Neutrophil (primary cell): Measurements from ENCODE around the gene HLA-F.

Source experiments
- H3K27ac ChIP-seq: fragments of 200-600 bp; sonication (generic); 2 replicates; pipeline ENCODE4 v1.5.1; 2016; ENCODE audit warnings: mild to moderate bottlenecking, moderate library complexity
- H3K27me3 ChIP-seq: fragments of 200-600 bp; sonication (generic); 2 replicates; pipeline ENCODE4 v1.6.0; 2016; ENCODE audit warnings: mild to moderate bottlenecking
- H3K36me3 ChIP-seq: fragments of 200-600 bp; sonication (generic); 2 replicates; pipeline ENCODE4 v1.5.1; 2017
- H3K4me1 ChIP-seq, 2 experiments: fragments of 200-600 bp in 1 of 2; sonication (generic) in 1 of 2; 1 replicate in 1 of 2; 2 replicates in 1 of 2; pipeline versions ENCODE4 v1.5.1 to v1.6.1; 2013 to 2016; ENCODE audit warnings: low read depth in 1 of 2, low read length in 1 of 2, mild to moderate bottlenecking in 1 of 2, moderate library complexity in 1 of 2; ENCODE audit not compliant: control insufficient read depth in 1 of 2, insufficient read depth in 1 of 2
- H3K4me3 ChIP-seq, 2 experiments: fragments of 200-600 bp in 1 of 2; sonication (generic) in 1 of 2; 1 replicate in 1 of 2; 2 replicates in 1 of 2; pipeline ENCODE4 v1.5.1; 2013 to 2016; ENCODE audit warnings: low read depth in 1 of 2, low read length in 1 of 2, mild to moderate bottlenecking in 1 of 2, moderate library complexity in 1 of 2
- H3K9me3 ChIP-seq: fragments of 200-600 bp; sonication (generic); 2 replicates; pipeline ENCODE4 v1.5.1; 2016
- TF ChIP-seq, protein P1 (sequence below): fragments of 200-600 bp; sonication (generic); IDR thresholded peaks from 2 replicates; pipeline ENCODE4 v1.5.1; 2016; ENCODE audit warnings: antibody characterized with exemption

The HLA-F gene

DNA sequence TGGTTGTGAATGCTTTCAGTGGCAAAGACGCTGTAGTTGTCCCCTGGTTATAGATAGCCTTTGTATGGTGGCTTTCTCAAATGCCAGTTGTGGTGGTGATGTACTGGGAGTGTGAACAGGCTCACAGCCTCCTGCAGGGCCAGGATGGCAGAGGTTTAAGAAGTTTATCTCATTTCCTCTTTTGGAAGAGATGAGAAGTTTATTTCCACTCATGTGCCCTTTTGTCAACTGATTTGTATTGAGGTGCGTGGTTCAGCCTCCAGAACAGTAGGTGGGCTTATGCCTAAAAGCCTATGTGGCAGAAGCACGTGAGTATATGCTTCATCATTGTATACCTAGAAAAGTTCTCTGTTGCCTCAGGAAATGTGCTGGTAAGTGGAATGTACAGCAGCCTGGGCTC lies 28.6 kb upstream of the HLA-F start:
- Histone ChIP-seq H3K27ac (no peak overlapping the region), H3K4me3 (no peak overlapping the region), H3K27me3 (peaks cover 23% of the 10 kb centered on the region), H3K36me3 (no peaks in the 10 kb centered on the region), H3K4me1 (no peaks in the 10 kb centered on the region), H3K9me3 (no peaks in the 10 kb centered on the region)
- TF ChIP-seq, protein P1, sequence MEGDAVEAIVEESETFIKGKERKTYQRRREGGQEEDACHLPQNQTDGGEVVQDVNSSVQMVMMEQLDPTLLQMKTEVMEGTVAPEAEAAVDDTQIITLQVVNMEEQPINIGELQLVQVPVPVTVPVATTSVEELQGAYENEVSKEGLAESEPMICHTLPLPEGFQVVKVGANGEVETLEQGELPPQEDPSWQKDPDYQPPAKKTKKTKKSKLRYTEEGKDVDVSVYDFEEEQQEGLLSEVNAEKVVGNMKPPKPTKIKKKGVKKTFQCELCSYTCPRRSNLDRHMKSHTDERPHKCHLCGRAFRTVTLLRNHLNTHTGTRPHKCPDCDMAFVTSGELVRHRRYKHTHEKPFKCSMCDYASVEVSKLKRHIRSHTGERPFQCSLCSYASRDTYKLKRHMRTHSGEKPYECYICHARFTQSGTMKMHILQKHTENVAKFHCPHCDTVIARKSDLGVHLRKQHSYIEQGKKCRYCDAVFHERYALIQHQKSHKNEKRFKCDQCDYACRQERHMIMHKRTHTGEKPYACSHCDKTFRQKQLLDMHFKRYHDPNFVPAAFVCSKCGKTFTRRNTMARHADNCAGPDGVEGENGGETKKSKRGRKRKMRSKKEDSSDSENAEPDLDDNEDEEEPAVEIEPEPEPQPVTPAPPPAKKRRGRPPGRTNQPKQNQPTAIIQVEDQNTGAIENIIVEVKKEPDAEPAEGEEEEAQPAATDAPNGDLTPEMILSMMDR = no peak

DNA sequence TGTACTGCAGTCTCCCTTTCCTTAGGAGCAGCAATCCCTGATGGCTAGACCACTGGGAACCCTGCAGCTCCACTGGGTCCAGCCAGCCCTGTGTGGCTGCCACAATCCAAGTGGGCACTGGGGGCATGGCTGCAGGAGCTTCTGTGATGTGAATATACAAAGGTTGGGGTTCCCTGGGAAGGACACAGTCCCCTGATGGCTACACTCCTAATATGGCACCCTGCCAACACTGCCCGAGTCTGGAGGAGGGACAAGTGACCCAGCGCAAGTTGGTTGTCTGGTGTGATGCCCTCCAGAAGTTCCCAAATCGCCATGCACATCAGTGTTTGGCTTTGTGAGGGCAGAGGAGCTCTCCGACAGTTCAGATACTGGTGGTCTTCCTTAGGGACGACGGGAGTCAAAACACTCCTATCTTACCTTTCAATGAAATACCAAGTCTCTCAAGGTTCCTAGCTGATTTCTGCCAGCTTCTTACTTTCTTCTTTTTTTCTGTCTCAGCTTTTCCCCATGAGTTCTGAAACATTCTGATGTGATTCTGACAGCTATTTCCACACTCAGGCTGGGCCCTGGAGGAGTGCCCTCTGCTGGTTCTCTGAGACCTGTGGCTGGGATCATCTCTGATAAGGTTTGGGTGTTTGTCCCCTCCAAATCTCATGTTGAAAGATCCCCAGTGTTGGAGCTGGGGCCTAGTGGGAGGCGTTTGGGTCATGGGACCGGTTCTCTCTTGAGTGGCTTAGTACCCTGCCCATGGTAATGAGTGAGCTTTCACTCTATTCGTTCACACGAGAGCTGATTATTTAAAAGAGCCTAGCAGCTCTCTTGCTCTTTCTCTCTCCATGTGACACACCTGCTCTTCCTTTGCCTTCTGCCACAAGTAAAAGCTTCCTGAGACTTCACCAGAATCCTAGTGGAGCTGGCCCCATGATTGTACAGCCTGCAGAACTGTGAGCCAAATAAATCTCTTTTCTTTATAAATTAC lies 26.8 kb upstream of the HLA-F start:
- Histone ChIP-seq H3K4me1 (no peaks in the 10 kb centered on the region), H3K27me3 (peaks cover 39% of the 10 kb centered on the region), H3K4me3 (no peak overlapping the region), H3K9me3 (no peaks in the 10 kb centered on the region), H3K36me3 (no peaks in the 10 kb centered on the region), H3K27ac (no peak overlapping the region)
- TF ChIP-seq, protein P1 = no peak

DNA sequence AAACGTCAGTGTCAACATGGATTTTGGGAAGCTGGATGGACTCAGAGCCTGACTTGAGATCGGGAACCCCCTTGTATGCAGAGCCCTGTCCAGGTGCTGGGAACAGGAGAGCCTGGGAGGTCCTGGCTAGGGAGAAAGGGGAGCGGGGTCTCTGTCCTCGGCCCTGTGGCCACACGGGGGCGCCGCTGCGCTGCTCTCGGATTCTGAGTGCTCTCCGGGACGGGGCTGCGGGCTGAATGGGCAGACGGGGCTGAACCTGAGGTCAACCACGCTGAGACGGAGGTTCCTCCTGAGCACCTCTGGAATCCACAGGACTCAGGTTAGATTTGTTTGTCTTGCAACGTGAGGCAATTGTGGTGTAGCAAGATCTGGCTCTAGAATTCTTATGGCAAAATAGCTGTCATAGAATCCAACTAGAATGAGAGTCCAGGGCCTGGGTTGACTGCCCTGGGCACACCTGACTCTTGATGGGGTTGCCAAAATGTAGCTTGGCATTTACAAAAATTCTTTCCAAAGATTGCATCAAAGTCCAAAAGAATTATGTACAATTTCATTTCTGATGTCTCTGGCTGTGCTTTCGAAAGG lies 20.6 kb upstream of the HLA-F start:
- Histone ChIP-seq H3K27ac (no peak overlapping the region), H3K27me3 (peaks cover 80% of the 10 kb centered on the region), H3K4me3 (no peak overlapping the region), H3K9me3 (no peaks in the 10 kb centered on the region), H3K4me1 (no peaks in the 10 kb centered on the region), H3K36me3 (no peaks in the 10 kb centered on the region)
- TF ChIP-seq, protein P1 = peak; percentile 67

DNA sequence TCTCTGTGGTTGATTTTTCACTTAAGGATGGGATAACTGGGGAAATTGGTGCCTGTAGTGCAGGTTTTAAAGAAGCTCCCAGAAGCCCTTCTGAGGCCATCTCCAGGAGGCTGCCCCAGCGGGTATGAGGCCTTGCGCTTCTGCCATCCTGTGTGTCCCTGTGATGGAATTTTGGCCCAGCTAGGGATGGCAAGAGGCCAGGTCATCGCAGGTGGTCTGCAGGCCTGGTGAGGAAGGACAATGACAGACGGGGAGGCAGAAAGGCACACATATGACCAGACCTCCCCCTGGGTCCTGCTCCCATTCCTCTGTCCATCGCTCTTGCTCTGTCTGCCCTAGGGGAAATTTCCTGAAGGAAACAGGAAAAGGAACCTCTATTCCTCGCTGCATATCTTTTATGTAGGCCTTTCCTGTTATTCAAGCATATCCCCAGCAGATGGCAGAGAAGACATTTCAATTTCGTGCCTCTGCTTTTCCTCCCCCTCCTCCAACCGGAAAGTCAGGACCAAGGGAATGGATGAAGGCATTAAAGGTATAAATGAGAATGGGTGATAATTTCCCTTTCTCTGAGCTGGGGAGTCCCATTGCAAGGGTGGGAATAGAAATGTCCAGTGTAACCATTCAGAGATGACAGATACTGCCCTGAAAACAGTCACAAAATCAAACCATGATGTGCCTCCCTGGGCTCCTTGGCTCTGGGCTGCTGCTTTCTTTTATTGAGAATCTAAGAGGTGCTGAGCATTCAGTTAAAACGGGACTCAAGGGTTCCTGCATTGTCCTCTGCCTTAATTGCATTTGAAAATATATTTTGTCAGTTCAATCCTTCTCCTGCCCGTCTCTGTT lies 17.6 kb upstream of the HLA-F start:
- Histone ChIP-seq H3K4me3 (no peak overlapping the region), H3K27me3 (peaks cover 96% of the 10 kb centered on the region), H3K9me3 (no peaks in the 10 kb centered on the region), H3K27ac (no peak overlapping the region), H3K36me3 (no peaks in the 10 kb centered on the region), H3K4me1 (peaks cover 0 to 5% of the 10 kb centered on the region in 2 experiments)
- TF ChIP-seq, protein P1 = peak; percentile 34

DNA sequence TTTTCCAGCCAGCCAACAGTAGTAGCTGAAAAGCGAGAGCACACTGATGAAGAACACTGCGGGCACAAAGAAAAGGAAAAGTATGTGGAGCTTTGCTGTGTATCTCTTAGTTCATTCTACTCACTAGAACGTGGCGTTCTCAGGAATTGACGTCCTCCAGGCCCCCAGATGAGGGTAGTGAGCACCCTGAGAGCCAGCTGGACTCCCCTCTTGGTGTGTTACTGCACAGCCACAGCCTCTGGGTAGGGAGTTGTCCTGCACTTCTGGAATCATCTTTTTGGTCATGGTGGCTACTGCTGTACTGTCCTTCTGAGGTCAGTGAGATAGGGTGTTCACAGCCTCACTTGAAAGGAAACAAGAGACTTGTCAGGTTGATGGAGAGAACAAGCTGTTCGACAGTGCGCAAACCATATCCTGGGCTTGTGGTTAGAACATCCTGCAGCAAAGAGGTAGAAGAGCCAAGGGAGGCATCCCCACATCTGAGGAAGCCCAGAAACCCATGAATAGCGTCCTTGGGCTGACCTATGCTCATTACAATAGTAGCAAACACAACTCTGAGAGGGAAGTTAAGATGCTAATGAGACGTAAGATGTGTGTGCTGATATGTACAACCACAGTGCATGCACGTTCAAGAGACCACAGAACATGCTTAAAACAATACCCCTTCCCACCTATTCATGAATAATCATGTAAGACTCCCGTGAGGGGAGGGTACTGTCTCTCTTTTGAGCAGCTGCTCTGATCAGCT lies 14.6 kb upstream of the HLA-F start:
- no peak overlapping the region for H3K4me3 ChIP-seq
- H3K9me3 ChIP-seq = no peaks in the 10 kb centered on the region
- TF ChIP-seq, protein P1 = no peak
- no peaks in the 10 kb centered on the region for H3K36me3 ChIP-seq
- H3K27me3 ChIP-seq = peaks cover 71% of the 10 kb centered on the region
- H3K4me1 ChIP-seq = peaks cover 0 to 5% of the 10 kb centered on the region in 2 experiments
- no peak overlapping the region for H3K27ac ChIP-seq
